Panc1 (cell line): ENCODE results near the gene TFF1.

Source experiments
- POLR2AphosphoS5 ChIP-seq: IDR thresholded peaks from 2 replicates; pipeline ENCODE4 v1.6.1; 2012; ENCODE audit warnings: mild to moderate bottlenecking, low read depth, low read length, moderate library complexity
- SIN3A ChIP-seq: IDR thresholded peaks from 2 replicates; pipeline ENCODE4 v1.6.1; 2012; ENCODE audit warnings: low read depth, mild to moderate bottlenecking, low read length, moderate library complexity, borderline replicate concordance; ENCODE audit not compliant: insufficient read depth
- TCF7L2 ChIP-seq: IDR thresholded peaks from 2 replicates; pipeline ENCODE4 v1.6.1; 2011; ENCODE audit warnings: mild to moderate bottlenecking, low read depth, low read length, inconsistent platforms
- TF ChIP-seq, protein P1 (sequence below): fragments of 450-650 bp; IDR thresholded peaks from 2 replicates; pipeline ENCODE4 v1.5.1; 2017; ENCODE audit warnings: mild to moderate bottlenecking
- TF ChIP-seq, protein P2 (sequence below), 2 experiments: IDR thresholded peaks; 2 replicates each; pipeline ENCODE4 v1.6.1; 2011 to 2012; ENCODE audit warnings: low read depth in 2 of 2, control low read depth in 1 of 2, low read length in 1 of 2, mild to moderate bottlenecking in 1 of 2, moderate library complexity in 1 of 2; ENCODE audit not compliant: insufficient read depth in 1 of 2

DNA sequence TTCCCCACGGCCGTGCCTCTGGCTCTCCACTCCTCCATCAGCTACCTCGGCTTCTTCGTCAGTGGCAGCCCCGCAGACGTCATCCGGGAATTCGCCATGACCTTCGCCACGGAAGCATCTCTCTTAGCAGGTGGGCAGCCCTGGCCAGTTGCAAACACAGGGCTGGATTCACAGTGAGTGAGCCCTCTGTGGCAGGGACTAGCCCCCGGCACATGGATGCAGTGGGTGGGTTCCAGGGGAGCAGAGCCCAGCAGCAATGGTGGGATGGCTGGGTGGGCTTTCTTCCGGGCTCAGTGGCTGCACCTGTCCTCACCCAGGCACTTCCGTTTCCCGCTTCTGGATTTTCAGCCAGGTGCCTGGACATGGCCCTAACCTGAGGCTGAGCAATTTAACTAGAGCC lies 46.8 kb upstream of the TFF1 start:
- TF ChIP-seq, protein P1, sequence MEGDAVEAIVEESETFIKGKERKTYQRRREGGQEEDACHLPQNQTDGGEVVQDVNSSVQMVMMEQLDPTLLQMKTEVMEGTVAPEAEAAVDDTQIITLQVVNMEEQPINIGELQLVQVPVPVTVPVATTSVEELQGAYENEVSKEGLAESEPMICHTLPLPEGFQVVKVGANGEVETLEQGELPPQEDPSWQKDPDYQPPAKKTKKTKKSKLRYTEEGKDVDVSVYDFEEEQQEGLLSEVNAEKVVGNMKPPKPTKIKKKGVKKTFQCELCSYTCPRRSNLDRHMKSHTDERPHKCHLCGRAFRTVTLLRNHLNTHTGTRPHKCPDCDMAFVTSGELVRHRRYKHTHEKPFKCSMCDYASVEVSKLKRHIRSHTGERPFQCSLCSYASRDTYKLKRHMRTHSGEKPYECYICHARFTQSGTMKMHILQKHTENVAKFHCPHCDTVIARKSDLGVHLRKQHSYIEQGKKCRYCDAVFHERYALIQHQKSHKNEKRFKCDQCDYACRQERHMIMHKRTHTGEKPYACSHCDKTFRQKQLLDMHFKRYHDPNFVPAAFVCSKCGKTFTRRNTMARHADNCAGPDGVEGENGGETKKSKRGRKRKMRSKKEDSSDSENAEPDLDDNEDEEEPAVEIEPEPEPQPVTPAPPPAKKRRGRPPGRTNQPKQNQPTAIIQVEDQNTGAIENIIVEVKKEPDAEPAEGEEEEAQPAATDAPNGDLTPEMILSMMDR, result no peak
- TF ChIP-seq SIN3A (no peak), POLR2AphosphoS5 (no peak), TCF7L2 (no peak)
- TF ChIP-seq, protein P2, sequence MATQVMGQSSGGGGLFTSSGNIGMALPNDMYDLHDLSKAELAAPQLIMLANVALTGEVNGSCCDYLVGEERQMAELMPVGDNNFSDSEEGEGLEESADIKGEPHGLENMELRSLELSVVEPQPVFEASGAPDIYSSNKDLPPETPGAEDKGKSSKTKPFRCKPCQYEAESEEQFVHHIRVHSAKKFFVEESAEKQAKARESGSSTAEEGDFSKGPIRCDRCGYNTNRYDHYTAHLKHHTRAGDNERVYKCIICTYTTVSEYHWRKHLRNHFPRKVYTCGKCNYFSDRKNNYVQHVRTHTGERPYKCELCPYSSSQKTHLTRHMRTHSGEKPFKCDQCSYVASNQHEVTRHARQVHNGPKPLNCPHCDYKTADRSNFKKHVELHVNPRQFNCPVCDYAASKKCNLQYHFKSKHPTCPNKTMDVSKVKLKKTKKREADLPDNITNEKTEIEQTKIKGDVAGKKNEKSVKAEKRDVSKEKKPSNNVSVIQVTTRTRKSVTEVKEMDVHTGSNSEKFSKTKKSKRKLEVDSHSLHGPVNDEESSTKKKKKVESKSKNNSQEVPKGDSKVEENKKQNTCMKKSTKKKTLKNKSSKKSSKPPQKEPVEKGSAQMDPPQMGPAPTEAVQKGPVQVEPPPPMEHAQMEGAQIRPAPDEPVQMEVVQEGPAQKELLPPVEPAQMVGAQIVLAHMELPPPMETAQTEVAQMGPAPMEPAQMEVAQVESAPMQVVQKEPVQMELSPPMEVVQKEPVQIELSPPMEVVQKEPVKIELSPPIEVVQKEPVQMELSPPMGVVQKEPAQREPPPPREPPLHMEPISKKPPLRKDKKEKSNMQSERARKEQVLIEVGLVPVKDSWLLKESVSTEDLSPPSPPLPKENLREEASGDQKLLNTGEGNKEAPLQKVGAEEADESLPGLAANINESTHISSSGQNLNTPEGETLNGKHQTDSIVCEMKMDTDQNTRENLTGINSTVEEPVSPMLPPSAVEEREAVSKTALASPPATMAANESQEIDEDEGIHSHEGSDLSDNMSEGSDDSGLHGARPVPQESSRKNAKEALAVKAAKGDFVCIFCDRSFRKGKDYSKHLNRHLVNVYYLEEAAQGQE (IDR thresholded peaks at IDR 0.05; ENCODE audit: insufficient read depth in 1 of 2, low read depth in 2 of 2, low read length in 1 of 2), result no peak
